ENCODE measurements around the gene TUT7.

GRCh38 chr9:86347991-86348390, 6.2 kb downstream of the TUT7 start:
- TF ChIP-seq YY1 (IDR thresholded peaks at IDR 0.05; ENCODE audit: low read depth) (no peak), NFIC (IDR thresholded peaks at IDR 0.05) (no peak), REST (IDR thresholded peaks at IDR 0.05; ENCODE audit: low read depth) (no peak), RAD21 (IDR thresholded peaks at IDR 0.05; ENCODE audit: low read depth) (no peak), TEAD4 (IDR thresholded peaks at IDR 0.05) (no peak), EP300 (IDR thresholded peaks at IDR 0.05; ENCODE audit: borderline replicate concordance) (no peak), TAF1 (IDR thresholded peaks at IDR 0.05; ENCODE audit: low read depth) (no peak), CEBPB (IDR thresholded peaks at IDR 0.05) (no peak), USF1 (IDR thresholded peaks at IDR 0.05) (no peak), TCF12 (IDR thresholded peaks at IDR 0.05; ENCODE audit: low read depth) (no peak), CREB1 (IDR thresholded peaks at IDR 0.05; ENCODE audit: low read depth) (no peak), ZBTB7A (IDR thresholded peaks at IDR 0.05; ENCODE audit: low read depth) (no peak), MAX (IDR thresholded peaks at IDR 0.05) (no peak), FOXM1 (IDR thresholded peaks at IDR 0.05; ENCODE audit: borderline replicate concordance, low read depth) (no peak)
